Liver (tissue), 9 donors: ENCODE results near the gene SMARCC2. TPM values are rescaled to one million over a fixed set of nuclear protein-coding genes. Genes with fewer than 3 reads are reported as not detected.

ENCODE experiments used
- DNase-seq: peaks from one replicate; pipeline ENCODE4 v3.0.0-alpha.2; 2017; ENCODE audit warnings: low spot score
- H3K27ac ChIP-seq, 2 donors: one replicate each; pipeline ENCODE4 v1.7.0; 2013; ENCODE audit warnings: inconsistent platforms in 2 of 2, low read length in 2 of 2, control low read depth in 1 of 2, low read depth in 1 of 2, mild to moderate bottlenecking in 1 of 2
- H3K27me3 ChIP-seq, 4 donors: one replicate each; pipeline versions ENCODE4 v1.6.1 to v1.7.0; 2013; ENCODE audit warnings: low read length in 3 of 4, inconsistent platforms in 1 of 4, mild to moderate bottlenecking in 1 of 4, moderate library complexity in 1 of 4; ENCODE audit not compliant: control insufficient read depth in 4 of 4, insufficient read depth in 4 of 4
- H3K36me3 ChIP-seq, 4 donors: one replicate each; pipeline versions ENCODE4 v1.6.1 to v1.7.0; 2013; ENCODE audit warnings: low read length in 3 of 4, mild to moderate bottlenecking in 3 of 4, low read depth in 1 of 4, moderate library complexity in 1 of 4; ENCODE audit not compliant: control insufficient read depth in 4 of 4, insufficient read depth in 3 of 4
- H3K4me1 ChIP-seq, 4 donors: one replicate each; pipeline versions ENCODE4 v1.6.1 to v1.7.0; 2013; ENCODE audit warnings: low read length in 3 of 4, mild to moderate bottlenecking in 3 of 4, moderate library complexity in 1 of 4; ENCODE audit not compliant: control insufficient read depth in 4 of 4, insufficient read depth in 4 of 4
- H3K4me3 ChIP-seq, 3 donors: one replicate each; pipeline versions ENCODE4 v1.6.1 to v1.7.0; 2013; ENCODE audit warnings: low read length in 3 of 3, control low read depth in 1 of 3, low read depth in 1 of 3, mild to moderate bottlenecking in 1 of 3
- H3K9ac ChIP-seq, 2 donors: one replicate each; pipeline ENCODE4 v1.7.0; 2013; ENCODE audit warnings: low read length in 2 of 2, mild to moderate bottlenecking in 2 of 2, moderate library complexity in 2 of 2, control low read depth in 1 of 2, low read depth in 1 of 2
- H3K9me3 ChIP-seq, 4 donors: one replicate each; pipeline versions ENCODE4 v1.6.1 to v1.7.0; 2013; ENCODE audit warnings: low read length in 3 of 4; ENCODE audit not compliant: control insufficient read depth in 4 of 4
- EGR1 ChIP-seq, 2 donors: IDR thresholded peaks; 2 replicates each; pipeline ENCODE4 v1.6.1; 2016 to 2018; ENCODE audit warnings: antibody characterized with exemption in 2 of 2, low read depth in 2 of 2
- FOXA2 ChIP-seq: IDR thresholded peaks from 2 replicates; pipeline ENCODE4 v1.6.1; 2016; ENCODE audit warnings: antibody characterized with exemption
- GABPA ChIP-seq, 2 donors: IDR thresholded peaks in 1 of 2; conservative IDR thresholded peaks in 1 of 2; 2 replicates each; pipeline ENCODE4 v1.6.1; 2016; ENCODE audit warnings: antibody characterized with exemption in 2 of 2, mild to moderate bottlenecking in 1 of 2, moderate library complexity in 1 of 2
- HNF4A ChIP-seq, 2 donors: conservative IDR thresholded peaks; 2 replicates each; pipeline ENCODE4 v1.6.1; 2016; ENCODE audit warnings: antibody characterized with exemption in 2 of 2, mild to moderate bottlenecking in 2 of 2
- HNF4G ChIP-seq: IDR thresholded peaks from 2 replicates; pipeline ENCODE4 v1.6.1; 2016; ENCODE audit warnings: antibody characterized with exemption
- JUND ChIP-seq, 2 donors: IDR thresholded peaks; 2 replicates each; pipeline ENCODE4 v1.6.1; 2016; ENCODE audit warnings: antibody characterized with exemption in 2 of 2
- NR2F2 ChIP-seq: IDR thresholded peaks from 2 replicates; pipeline ENCODE4 v1.6.1; 2016; ENCODE audit warnings: antibody characterized with exemption
- REST ChIP-seq: IDR thresholded peaks from 2 replicates; pipeline ENCODE4 v1.6.1; 2016; ENCODE audit warnings: antibody characterized with exemption, mild to moderate bottlenecking
- RXRA ChIP-seq, 2 donors: IDR thresholded peaks; 2 replicates each; pipeline ENCODE4 v1.6.1; 2017 to 2018; ENCODE audit warnings: antibody characterized with exemption in 2 of 2, mild to moderate bottlenecking in 1 of 2
- SP1 ChIP-seq: IDR thresholded peaks from 2 replicates; pipeline ENCODE4 v1.6.1; 2018; ENCODE audit warnings: antibody characterized with exemption, mild to moderate bottlenecking
- YY1 ChIP-seq: IDR thresholded peaks from 2 replicates; pipeline ENCODE4 v1.6.1; 2016; ENCODE audit warnings: antibody characterized with exemption, mild to moderate bottlenecking
- ZBTB33 ChIP-seq: IDR thresholded peaks from 2 replicates; pipeline ENCODE4 v1.6.1; 2016; ENCODE audit warnings: antibody characterized with exemption
- WGBS: extraction: QIAGEN DNeasy Blood & Tissue Kit; methylation state at CpG from one replicate; pipeline ENCODE4 v1.1.7; 2013; 5-methylcytosine and 5-hydroxymethylcytosine counted together
- polyA plus RNA-seq, 2 donors: library from polyadenylated mRNA; stranded (reverse) in 1 of 2; unstranded in 1 of 2; fragments of 200-250 nt in 1 of 2; fragments of >200 nt in 1 of 2; fragmentation: Nextera tagmentation in 1 of 2; extraction: Ambion mirVana in 1 of 2; gene quantifications; one replicate each; pipeline versions ENCODE4 v1.2.1 to v1.2.3, GENCODE V29; 2013 to 2015
- total RNA-seq, 2 donors: library from RNA; depleted of rRNA; stranded (reverse); fragments of >200 nt; gene quantifications; one replicate each; pipeline ENCODE4 v1.2.3, GENCODE V29; 2014
- TF ChIP-seq, protein P1 (sequence below): IDR thresholded peaks from 2 replicates; pipeline ENCODE4 v1.6.1; 2016; ENCODE audit warnings: antibody characterized with exemption
- TF ChIP-seq, protein P2 (sequence below): fragments of 150-350 bp; IDR thresholded peaks from 2 replicates; pipeline ENCODE4 v1.5.1; 2017; ENCODE audit warnings: improper control_type of control experiment, low read depth, low read length; ENCODE audit not compliant: missing input control
- TF ChIP-seq, protein P3 (sequence below): IDR thresholded peaks from 2 replicates; pipeline ENCODE4 v1.6.1; 2016; ENCODE audit warnings: antibody characterized with exemption
- donor health status: healthy.
- donor health status: healthy.
- donor health status: healthy.
- donor health status: healthy.
- donor health status: healthy.

The SMARCC2 gene
- total and polyA plus RNA-seq, 4 donors: 12.8 to 24.8 (median 22.5) TPM

DNA sequence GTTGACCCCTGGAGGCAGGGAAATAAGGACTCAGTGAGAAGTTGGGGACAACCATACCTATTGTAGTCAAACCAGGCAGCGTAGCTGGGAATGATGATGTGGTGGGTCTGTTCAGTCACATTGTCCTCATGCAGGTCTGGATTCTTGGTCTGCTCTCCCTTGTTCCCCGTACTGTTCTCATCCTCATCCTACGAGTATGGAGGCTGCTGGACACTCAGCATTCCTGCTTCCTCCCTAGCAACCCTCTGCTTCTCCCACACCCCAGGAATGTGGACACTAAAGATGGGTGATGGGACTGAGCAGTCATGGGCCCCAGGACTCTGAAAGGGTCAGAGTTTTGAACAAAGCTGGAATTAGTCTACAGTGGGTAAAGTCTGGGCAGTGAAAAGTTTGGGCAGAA lies 10.9 kb downstream of the SMARCC2 start:
- TF ChIP-seq ZBTB33: no peak
- no peak for TF ChIP-seq JUND (IDR thresholded peaks at IDR 0.05)
- TF ChIP-seq HNF4G: no peak
- no peak for TF ChIP-seq YY1
- TF ChIP-seq, protein P1, sequence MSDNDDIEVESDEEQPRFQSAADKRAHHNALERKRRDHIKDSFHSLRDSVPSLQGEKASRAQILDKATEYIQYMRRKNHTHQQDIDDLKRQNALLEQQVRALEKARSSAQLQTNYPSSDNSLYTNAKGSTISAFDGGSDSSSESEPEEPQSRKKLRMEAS: no peak
- no peak for TF ChIP-seq HNF4A (conservative IDR thresholded peaks at IDR 0.05)
- no peak for TF ChIP-seq RXRA (IDR thresholded peaks at IDR 0.05)
- TF ChIP-seq GABPA (IDR thresholded peaks at IDR 0.05 in 1 of 2, conservative IDR thresholded peaks at IDR 0.05 in 1 of 2): no peak
- no peak for TF ChIP-seq EGR1 (IDR thresholded peaks at IDR 0.05; ENCODE audit: low read depth in 2 of 2)
- TF ChIP-seq FOXA2: no peak
- TF ChIP-seq, protein P2, sequence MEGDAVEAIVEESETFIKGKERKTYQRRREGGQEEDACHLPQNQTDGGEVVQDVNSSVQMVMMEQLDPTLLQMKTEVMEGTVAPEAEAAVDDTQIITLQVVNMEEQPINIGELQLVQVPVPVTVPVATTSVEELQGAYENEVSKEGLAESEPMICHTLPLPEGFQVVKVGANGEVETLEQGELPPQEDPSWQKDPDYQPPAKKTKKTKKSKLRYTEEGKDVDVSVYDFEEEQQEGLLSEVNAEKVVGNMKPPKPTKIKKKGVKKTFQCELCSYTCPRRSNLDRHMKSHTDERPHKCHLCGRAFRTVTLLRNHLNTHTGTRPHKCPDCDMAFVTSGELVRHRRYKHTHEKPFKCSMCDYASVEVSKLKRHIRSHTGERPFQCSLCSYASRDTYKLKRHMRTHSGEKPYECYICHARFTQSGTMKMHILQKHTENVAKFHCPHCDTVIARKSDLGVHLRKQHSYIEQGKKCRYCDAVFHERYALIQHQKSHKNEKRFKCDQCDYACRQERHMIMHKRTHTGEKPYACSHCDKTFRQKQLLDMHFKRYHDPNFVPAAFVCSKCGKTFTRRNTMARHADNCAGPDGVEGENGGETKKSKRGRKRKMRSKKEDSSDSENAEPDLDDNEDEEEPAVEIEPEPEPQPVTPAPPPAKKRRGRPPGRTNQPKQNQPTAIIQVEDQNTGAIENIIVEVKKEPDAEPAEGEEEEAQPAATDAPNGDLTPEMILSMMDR: no peak
- TF ChIP-seq, protein P3, sequence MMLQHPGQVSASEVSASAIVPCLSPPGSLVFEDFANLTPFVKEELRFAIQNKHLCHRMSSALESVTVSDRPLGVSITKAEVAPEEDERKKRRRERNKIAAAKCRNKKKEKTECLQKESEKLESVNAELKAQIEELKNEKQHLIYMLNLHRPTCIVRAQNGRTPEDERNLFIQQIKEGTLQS: no peak
- no peak for TF ChIP-seq SP1
- no peak for TF ChIP-seq REST
- no peak for TF ChIP-seq NR2F2

GRCh38 chr12:56172839-56173238 lies 16.4 kb downstream of the SMARCC2 start:
- H3K4me3 ChIP-seq: no peak overlapping the region
- no peak overlapping the region for H3K27ac ChIP-seq
- DNase-seq: no peak
- H3K4me1 ChIP-seq: no peaks in the 10 kb centered on the region
- peaks cover 13 to 71% (median 60%) of the 10 kb centered on the region in 4 donors for H3K36me3 ChIP-seq
- WGBS: 86% methylated on average over 7 of the region's 7 CpGs
- no peaks in the 10 kb centered on the region for H3K27me3 ChIP-seq
- no peak overlapping the region for H3K9ac ChIP-seq
- no peaks in the 10 kb centered on the region for H3K9me3 ChIP-seq
- TF ChIP-seq ZBTB33: no peak
- TF ChIP-seq GABPA (IDR thresholded peaks at IDR 0.05 in 1 of 2, conservative IDR thresholded peaks at IDR 0.05 in 1 of 2): no peak
- TF ChIP-seq JUND (IDR thresholded peaks at IDR 0.05): no peak
- no peak for TF ChIP-seq NR2F2
- no peak for TF ChIP-seq SP1
- TF ChIP-seq, protein P2: no peak
- no peak for TF ChIP-seq EGR1 (IDR thresholded peaks at IDR 0.05; ENCODE audit: low read depth in 2 of 2)
- TF ChIP-seq RXRA (IDR thresholded peaks at IDR 0.05): no peak
- no peak for TF ChIP-seq FOXA2

More for the DNA sequence above, 10.9 kb downstream of the SMARCC2 start:
- no peak overlapping the region for H3K27ac ChIP-seq
- H3K9me3 ChIP-seq: no peaks in the 10 kb centered on the region
- no peak overlapping the region for H3K4me3 ChIP-seq
- peaks cover 15 to 73% (median 52%) of the 10 kb centered on the region in 4 donors for H3K36me3 ChIP-seq
- H3K27me3 ChIP-seq: no peaks in the 10 kb centered on the region
- no peaks in the 10 kb centered on the region for H3K4me1 ChIP-seq
- H3K9ac ChIP-seq: no peak overlapping the region
- DNase-seq: no peak
- WGBS: 93% methylated on average over 3 of the region's 3 CpGs
